MG63 (cell line): ENCODE measurements around the gene MTHFD2. TPM values are rescaled to one million over a fixed set of nuclear protein-coding genes. Genes with fewer than 3 reads are reported as not detected.
"Not testable (repeated sequence)": the region's sequence is repeated elsewhere in the genome, so short reads cannot be mapped to it uniquely, and the experiment has no call there.

ENCODE experiments used
- DNase-seq: peaks from one replicate; pipeline ENCODE4 v3.0.0-alpha.2; 2020
- H3K27me3 ChIP-seq: fragments of 250-450 bp; sonication (Bioruptor Pico); 2 replicates; pipeline ENCODE4 v1.5.1; 2020; ENCODE audit warnings: mild to moderate bottlenecking, moderate library complexity
- H3K36me3 ChIP-seq: fragments of 250-450 bp; sonication (Bioruptor Pico); 2 replicates; pipeline ENCODE4 v1.5.1; 2020; ENCODE audit warnings: mild to moderate bottlenecking, moderate library complexity
- H3K4me3 ChIP-seq: fragments of 250-450 bp; sonication (Bioruptor Pico); 2 replicates; pipeline ENCODE4 v1.5.1; 2020; ENCODE audit warnings: mild to moderate bottlenecking, moderate library complexity
- H3K9me3 ChIP-seq: fragments of 250-450 bp; sonication (Bioruptor Pico); 2 replicates; pipeline ENCODE4 v1.5.1; 2020; ENCODE audit warnings: mild to moderate bottlenecking, moderate library complexity
- total RNA-seq: library from RNA; depleted of rRNA; stranded (reverse); fragments of >200 nt; shearing (Covaris generic); gene quantifications from 2 replicates; pipeline ENCODE4 v1.2.3, GENCODE V29; 2014; ENCODE audit warnings: low replicate concordance; rRNA removed

Gene MTHFD2
- 445 and 448 TPM in 2 replicates for total RNA-seq

DNA sequence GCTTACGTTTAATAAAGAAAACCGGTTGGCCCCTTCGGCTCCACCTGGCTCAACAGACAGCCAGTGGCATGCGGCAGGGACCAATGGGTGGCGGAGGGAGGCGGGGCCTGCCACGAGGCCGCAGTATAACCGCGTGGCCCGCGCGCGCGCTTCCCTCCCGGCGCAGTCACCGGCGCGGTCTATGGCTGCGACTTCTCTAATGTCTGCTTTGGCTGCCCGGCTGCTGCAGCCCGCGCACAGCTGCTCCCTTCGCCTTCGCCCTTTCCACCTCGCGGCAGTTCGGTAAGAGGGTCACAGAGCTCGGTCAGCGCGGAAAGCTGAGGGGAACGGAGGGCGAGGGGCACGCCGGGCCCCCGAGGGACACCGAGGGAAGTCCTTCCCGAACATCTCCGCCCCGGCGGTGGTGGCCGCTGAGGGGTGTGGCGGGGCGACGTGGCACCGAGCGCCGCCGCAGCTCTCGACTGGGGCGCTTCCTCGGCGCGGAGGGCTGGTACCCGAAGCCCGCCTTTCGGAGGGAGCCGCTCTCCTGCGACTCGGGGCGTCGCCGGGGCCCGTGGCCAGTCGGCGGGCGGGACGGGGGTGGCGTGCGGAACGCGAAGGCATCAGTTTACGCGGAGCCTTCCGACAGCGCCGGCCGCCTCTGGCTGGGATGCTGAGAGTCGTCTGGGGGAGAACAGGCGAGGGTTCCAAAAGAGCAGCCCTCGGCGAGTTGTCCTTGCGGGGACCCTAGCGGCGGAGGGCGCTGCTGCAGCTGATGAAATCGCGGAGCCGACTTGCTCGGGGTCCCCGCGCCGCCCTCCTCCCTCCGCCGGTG is at the start of gene MTHFD2:
Gene MTHFD2, plus strand, starts transcription at position 155 of the 814 bp plus-strand sequence. Its CDS starts 27 bp downstream, at position 182.
- H3K9me3 ChIP-seq: no peaks in the 10 kb centered on the region
- no peaks in the 10 kb centered on the region for H3K27me3 ChIP-seq
- peaks cover 42% of the 10 kb centered on the region for H3K36me3 ChIP-seq
- peak within 1 kb of the TSS; percentile 100 for H3K4me3 ChIP-seq
- peak; percentile 97 for DNase-seq

- Histone ChIP-seq H3K4me3 (peak overlapping the region; percentile 81), H3K36me3 (peaks cover 33% of the 10 kb centered on the region), H3K9me3 (no peaks in the 10 kb centered on the region), H3K27me3 (no peaks in the 10 kb centered on the region)
- DNase-seq: no peak
Observed at GRCh38 chr2:74149247-74149525, 49.2 kb upstream of the MTHFD2 start.

DNA sequence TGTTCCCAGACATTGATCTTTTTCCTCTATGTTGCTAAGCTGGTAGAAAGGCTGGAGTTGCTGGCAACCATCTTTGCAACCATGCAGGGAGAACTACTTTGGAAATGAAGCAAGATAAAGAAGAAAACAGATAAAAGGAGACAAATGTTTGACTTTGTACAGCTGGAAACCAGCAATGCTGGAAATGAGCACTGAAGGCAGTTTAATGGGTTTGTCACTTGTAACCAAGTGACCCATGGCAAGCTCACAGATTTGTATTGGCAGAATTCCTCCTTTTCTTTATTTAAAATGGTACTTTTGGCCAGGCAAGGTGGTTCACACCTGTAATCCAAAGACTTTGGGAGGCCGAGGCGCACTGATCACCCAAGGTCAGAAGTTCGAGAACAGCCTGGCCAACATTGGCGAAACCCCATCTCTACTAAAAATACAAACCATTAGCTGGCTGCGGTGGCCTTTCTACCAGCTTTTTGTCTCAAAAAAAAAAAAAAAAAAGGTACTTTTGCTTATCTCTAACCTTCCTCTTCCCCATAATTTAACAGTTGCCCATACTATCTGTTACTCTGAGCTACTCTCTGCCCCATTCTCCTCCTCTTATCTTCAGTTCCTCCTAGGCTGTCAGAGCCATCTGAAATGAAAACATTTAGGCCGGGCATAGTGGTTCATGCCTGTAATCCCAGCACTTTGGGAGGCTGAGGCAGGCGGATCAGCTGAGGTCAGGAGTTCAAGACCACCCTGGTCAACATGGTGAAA is 48.7 kb upstream of the MTHFD2 start:
- Histone ChIP-seq H3K4me3 (no peak overlapping the region), H3K9me3 (no peaks in the 10 kb centered on the region), H3K27me3 (no peaks in the 10 kb centered on the region), H3K36me3 (peaks cover 37% of the 10 kb centered on the region)
- DNase-seq: no peak

- Histone ChIP-seq H3K4me3 (no peak overlapping the region), H3K9me3 (no peaks in the 10 kb centered on the region), H3K27me3 (no peaks in the 10 kb centered on the region), H3K36me3 (peaks cover 56% of the 10 kb centered on the region)
- no peak for DNase-seq
Observed at GRCh38 chr2:74152954-74153353, 45.5 kb upstream of the MTHFD2 start.

DNA sequence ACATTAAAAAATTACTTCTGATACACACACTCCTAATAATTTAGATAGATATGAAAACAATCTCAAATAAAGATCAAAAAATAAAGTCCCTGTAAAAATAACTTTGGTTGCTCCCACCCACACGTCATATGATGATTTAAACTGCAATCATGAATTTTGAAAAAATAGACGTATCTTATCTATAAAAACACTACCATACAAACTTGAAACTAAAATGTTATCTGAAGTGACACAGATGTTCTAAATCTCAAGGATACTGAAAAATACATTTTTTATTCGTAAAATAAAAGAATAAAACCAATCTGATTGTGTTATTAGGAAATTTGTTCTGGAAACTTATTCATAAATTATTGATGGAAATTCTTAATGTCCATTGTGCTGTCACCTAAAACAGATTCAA is 42.6 kb upstream of the MTHFD2 start:
- Histone ChIP-seq H3K4me3 (no peak overlapping the region), H3K36me3 (peaks cover 68% of the 10 kb centered on the region), H3K27me3 (no peaks in the 10 kb centered on the region), H3K9me3 (no peaks in the 10 kb centered on the region)
- DNase-seq: no peak

DNA sequence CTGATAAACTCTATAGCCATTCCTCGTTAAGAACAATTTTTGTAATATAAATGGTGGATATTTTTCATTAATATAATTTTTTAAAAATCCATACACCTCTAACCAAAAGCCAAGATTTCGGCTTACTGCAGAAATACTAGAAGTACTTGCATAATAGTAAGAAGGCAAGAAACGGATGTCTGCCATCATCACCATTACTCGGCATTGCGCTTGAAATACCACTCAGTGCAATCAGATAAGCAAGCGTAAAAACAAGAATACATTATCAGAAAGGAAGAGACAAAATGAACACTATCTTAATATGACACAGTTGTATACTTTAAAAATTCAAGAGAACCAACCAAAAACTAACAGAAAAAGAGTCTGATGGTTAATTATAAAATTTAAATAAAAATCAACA is 35.5 kb upstream of the MTHFD2 start:
- Histone ChIP-seq H3K9me3 (peaks cover 9% of the 10 kb centered on the region; the same call in 1 of the 2 replicates), H3K27me3 (no peaks in the 10 kb centered on the region), H3K36me3 (peaks cover 90% of the 10 kb centered on the region), H3K4me3 (no peak overlapping the region)
- DNase-seq: no peak

- Histone ChIP-seq H3K9me3 (peaks cover 9% of the 10 kb centered on the region; the same call in 1 of the 2 replicates), H3K4me3 (no peak overlapping the region), H3K27me3 (no peaks in the 10 kb centered on the region), H3K36me3 (peaks cover 90% of the 10 kb centered on the region)
- DNase-seq: no peak
Observed at GRCh38 chr2:74164761-74165160, 33.7 kb upstream of the MTHFD2 start.

DNA sequence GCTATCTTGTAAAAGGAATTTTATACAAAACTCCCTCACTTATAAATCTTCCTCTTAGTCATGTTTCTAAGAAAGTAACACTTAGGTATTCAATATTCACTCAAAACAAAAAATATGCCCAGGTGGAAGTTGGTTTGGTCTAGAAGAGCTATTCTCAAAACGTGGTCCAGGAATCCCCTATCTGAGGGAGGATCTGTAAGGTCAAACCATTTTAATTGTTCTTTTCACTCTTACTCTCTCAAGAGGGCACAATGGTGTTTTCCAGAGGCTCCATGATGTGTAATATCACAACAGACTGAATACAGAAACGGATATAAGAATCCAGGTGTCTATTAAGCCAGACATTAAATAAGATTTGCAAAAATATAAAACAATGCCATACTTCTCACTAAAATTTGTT is 29.7 kb upstream of the MTHFD2 start:
- peaks cover 9% of the 10 kb centered on the region; the same call in 1 of the 2 replicates for H3K9me3 ChIP-seq
- H3K36me3 ChIP-seq: peaks cover 80% of the 10 kb centered on the region
- H3K4me3 ChIP-seq: no peak overlapping the region
- H3K27me3 ChIP-seq: no peaks in the 10 kb centered on the region
- DNase-seq: no peak

- DNase-seq: no peak
- peaks cover 29% of the 10 kb centered on the region for H3K36me3 ChIP-seq
Observed at GRCh38 chr2:74174909-74175308, 23.5 kb upstream of the MTHFD2 start.

GRCh38 chr2:74177696-74178095 is 20.7 kb upstream of the MTHFD2 start:
- Histone ChIP-seq H3K9me3 (no peaks in the 10 kb centered on the region), H3K36me3 (peaks cover 10% of the 10 kb centered on the region), H3K27me3 (no peaks in the 10 kb centered on the region), H3K4me3 (peak overlapping the region; percentile 98)
- DNase-seq: no peak

More at GRCh38 chr2:74174909-74175308, 23.5 kb upstream of the MTHFD2 start:
- no peaks in the 10 kb centered on the region for H3K9me3 ChIP-seq
- no peaks in the 10 kb centered on the region for H3K27me3 ChIP-seq
- H3K4me3 ChIP-seq: no peak overlapping the region

DNA sequence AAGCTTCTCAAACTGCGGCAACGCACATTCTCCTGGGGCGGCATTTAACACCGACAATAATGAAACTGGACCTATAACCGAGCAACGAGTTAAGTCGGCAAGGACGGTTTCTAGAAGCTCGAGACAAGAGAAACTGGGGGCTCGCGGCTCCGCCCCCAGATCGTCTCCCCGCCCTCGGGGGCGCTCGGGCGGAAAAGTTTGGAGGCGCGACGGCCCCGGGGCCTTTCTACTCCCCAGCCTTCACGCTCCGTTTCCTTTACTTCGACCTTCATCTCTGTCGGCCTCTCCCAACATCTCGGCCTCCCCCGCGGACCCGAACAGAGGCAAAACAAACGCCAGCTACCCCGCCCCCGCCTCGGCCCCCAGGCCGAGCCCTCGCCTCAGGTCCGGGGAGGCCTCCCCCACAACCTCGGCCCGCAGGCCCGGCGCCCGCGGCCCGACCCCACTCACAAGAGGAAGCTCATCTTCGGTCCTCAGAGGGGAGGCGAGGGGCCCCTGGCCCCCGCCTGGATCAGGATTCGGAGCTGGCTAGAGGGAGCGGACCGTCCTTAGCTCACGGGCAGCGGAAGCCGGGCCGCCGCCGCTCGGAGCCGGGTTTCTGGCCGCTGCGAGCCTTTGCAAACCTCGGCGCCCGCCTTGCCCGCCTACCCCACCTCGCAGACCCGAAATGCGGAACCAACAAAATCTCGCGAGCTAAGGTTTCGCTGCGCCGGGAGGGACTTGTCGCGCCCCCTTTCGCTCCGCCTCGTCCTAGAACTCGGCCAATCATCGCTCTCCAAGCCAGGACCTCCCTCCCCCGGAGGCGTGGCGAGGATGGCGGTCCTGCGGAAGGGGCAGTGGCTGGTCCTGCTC is 20.0 kb upstream of the MTHFD2 start, which contains the start of gene MOB1A:
Gene MOB1A, minus strand, starts transcription at position 669 of the 852 bp plus-strand sequence. Its CDS starts 205 bp downstream, at position 464.
- Histone ChIP-seq H3K36me3 (peaks cover 8% of the 10 kb centered on the region), H3K27me3 (no peaks in the 10 kb centered on the region), H3K4me3 (peak within 1 kb of the TSS; percentile 98), H3K9me3 (no peaks in the 10 kb centered on the region)
- DNase-seq: peak; percentile 98

DNA sequence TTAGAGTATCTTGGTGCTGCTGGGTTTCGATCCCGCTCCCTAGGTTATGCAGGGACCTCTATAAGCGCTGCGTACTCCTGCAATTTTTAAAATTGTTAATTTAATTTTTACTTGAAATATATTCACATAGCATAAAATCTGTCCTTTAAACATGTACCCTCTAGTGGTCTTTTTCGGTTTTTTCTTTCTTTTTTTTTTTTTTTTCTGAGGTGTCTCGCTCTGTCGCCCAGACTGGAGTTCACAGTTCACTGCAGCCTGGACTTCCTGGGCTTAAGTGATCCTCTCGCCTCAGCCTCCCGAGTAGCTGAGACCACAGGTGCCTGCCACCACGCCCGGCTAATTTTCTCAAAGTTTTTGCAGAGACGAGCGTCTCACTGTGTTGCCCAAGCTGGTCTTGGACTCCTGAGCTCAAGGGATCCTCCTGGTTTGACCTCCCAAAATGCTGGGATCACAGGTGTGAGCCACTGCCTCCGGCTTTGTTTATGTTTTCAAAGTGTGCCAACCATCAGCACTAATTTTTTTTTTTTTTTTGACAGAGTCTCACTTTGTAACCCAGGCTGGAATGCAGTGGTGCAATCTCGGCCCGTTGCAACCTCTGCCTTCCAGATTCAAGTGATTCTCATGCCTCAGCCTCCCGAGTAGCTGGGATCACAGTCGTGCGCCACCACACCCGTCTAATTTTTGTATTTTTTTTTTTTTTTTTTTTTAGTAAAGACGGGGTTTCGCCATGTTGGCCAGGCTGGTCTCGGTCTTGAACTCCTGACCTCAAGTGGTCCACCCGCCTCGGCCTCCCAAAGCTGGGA is 19.2 kb upstream of the MTHFD2 start:
- H3K4me3 ChIP-seq: peak overlapping the region; percentile 98
- peaks cover 8% of the 10 kb centered on the region for H3K36me3 ChIP-seq
- no peaks in the 10 kb centered on the region for H3K27me3 ChIP-seq
- no peaks in the 10 kb centered on the region for H3K9me3 ChIP-seq
- no peak for DNase-seq

DNA sequence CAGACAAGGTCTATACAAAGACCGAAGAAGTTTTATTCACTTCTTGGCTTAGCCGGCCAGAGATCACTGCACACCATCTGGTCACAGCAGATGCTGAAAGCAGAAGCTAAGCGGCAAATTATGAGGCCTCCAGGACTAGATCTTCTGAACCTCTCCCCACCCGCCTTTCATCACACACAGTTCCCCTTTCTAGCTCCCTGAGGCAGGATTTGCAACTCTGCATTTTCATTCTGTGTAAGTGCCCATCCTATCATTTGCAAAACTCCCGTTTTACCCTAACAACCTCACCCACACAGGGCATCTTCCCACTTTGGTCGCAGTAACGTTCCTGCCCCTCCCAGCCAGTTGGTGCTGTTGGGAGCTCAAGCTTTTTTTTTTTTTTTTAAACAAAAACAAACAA is 16.7 kb upstream of the MTHFD2 start:
- Histone ChIP-seq H3K36me3 (peaks cover 3% of the 10 kb centered on the region), H3K9me3 (no peaks in the 10 kb centered on the region), H3K4me3 (no peak overlapping the region), H3K27me3 (no peaks in the 10 kb centered on the region)
- DNase-seq: no peak

DNA sequence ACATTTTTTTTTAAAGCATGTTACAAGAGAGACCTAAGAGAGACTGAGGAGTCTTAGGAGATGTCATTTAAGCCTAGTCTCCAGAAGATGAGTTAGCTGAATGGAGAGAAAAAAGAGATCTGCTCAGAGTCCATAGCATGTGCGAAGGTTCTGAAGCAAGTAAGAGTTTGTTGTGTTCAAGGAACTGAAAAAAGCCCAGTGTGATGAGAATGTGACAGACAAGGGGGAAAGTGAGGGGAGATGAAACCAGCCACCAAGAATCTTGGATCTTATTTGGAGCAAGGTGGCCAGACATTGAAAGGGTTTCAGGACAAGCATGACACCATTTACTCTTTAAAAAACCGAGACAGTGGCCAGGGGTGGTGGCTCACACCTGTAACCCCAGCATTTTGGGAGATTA is 14.5 kb upstream of the MTHFD2 start:
- DNase-seq: no peak
- H3K27me3 ChIP-seq: no peaks in the 10 kb centered on the region
- no peaks in the 10 kb centered on the region for H3K36me3 ChIP-seq
- no peaks in the 10 kb centered on the region for H3K9me3 ChIP-seq
- no peak overlapping the region for H3K4me3 ChIP-seq

DNA sequence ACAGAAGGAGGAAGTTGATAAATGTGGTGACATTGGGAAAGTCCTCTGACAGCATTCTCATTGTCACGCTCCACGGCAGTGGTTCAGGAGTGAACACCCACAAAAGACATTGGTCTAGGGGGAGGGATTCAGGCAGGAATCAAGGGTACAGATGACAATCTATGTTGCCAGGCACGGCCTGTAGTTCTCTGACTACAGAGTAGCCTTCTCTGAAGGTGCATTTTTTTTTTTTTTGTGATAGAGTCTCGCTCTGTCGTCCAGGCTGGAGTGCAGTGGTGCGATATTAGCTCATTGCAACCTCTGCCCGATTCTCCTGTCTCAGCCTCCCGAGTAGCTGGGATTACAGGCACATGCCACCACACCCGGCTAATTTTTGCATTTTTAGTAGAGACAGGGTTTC is 12.4 kb upstream of the MTHFD2 start:
- DNase-seq: no peak
- Histone ChIP-seq H3K9me3 (no peaks in the 10 kb centered on the region), H3K4me3 (no peak overlapping the region)

DNA sequence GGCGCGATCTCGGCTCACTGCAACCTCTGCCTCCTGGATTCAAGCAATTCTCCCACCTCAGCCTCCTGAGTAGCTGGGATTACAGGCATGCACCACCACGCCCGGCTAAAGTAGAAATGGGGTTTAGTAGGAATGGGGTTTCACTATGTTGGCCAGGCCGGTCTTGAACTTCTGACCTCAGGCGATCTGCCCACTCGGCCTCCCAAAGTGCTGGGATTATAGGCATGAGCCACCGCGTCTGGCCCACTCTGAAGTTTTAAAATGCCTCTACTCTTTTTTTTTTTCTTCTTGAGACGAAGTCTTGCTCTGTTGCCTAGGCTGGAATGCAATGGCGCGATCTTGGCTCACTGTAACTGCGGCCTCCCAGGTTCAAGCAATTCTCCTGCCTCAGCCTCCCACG is 11.7 kb upstream of the MTHFD2 start:
- DNase-seq, H3K36me3 ChIP-seq, H3K9me3 ChIP-seq: not testable (repeated sequence)

More for the DNA sequence above, 12.4 kb upstream of the MTHFD2 start:
- H3K36me3 ChIP-seq: no peaks in the 10 kb centered on the region
- H3K27me3 ChIP-seq: no peaks in the 10 kb centered on the region

More for the DNA sequence above, 11.7 kb upstream of the MTHFD2 start:
- H3K4me3 ChIP-seq, H3K27me3 ChIP-seq: not testable (repeated sequence)
